PC-3 (cell line): Measurements from ENCODE around the gene TMBIM1. TPM values are rescaled to one million over a fixed set of nuclear protein-coding genes. Genes with fewer than 3 reads are reported as not detected.

Experiments used
- ATAC-seq: fragments of 200-7000 bp; cut with Tn5 transposase; 2 replicates; pipeline ENCODE4 v1.9.1; 2020; ENCODE audit warnings: mild to moderate bottlenecking, moderate library complexity
- BruUV-seq: library from RNA; stranded (reverse); fragments of 400-500 nt; replicated peaks from 2 replicates; lab custom pipeline; 2021; lab: Mats Ljungman, UMichigan
- CTCF ChIA-PET: fragments of 300-600 bp; sonication (Branson Sonifier 250); formaldehyde crosslinking; loops from one replicate; lab custom pipeline; 2022; ENCODE audit warnings: antibody characterized with exemption; lab: Charles Lee
- POLR2A ChIA-PET: fragments of 300-600 bp; sonication (Branson Sonifier 250); formaldehyde crosslinking; loops from one replicate; lab custom pipeline; 2022; ENCODE audit warnings: antibody characterized with exemption; ENCODE audit not compliant: unreplicated experiment; lab: Charles Lee
- DNase-seq: peaks from one replicate; pipeline ENCODE4 v3.0.0-alpha.2; 2015
- H2AFZ ChIP-seq: fragments of 300-600 bp; sonication (generic); 2 replicates; pipeline ENCODE4 v1.6.0; 2016; ENCODE audit warnings: antibody characterized with exemption, low read length
- H3F3A ChIP-seq: fragments of 300-600 bp; sonication (generic); one replicate; pipeline ENCODE4 v1.6.0; 2017; ENCODE audit warnings: antibody characterized with exemption, low read length, control low read depth, mild to moderate bottlenecking; ENCODE audit not compliant: unreplicated experiment
- H3K27ac ChIP-seq: fragments of 300-600 bp; sonication (generic); 2 replicates; pipeline ENCODE4 v1.5.1; 2016; ENCODE audit warnings: mild to moderate bottlenecking, low read length
- H3K27me3 ChIP-seq: fragments of 300-600 bp; sonication (generic); 2 replicates; pipeline ENCODE4 v1.6.1; 2016; ENCODE audit warnings: low read length, mixed read lengths
- H3K36me3 ChIP-seq: fragments of 300-600 bp; sonication (generic); 2 replicates; pipeline ENCODE4 v1.6.1; 2016; ENCODE audit warnings: low read depth, mixed run types, low read length, mixed read lengths
- H3K4me1 ChIP-seq: fragments of 300-600 bp; sonication (generic); 2 replicates; pipeline ENCODE4 v1.5.1; 2016; ENCODE audit warnings: low read length; ENCODE audit not compliant: insufficient read depth
- H3K4me2 ChIP-seq: fragments of 300-600 bp; sonication (generic); 2 replicates; pipeline ENCODE4 v1.6.0; 2016; ENCODE audit warnings: low read length
- H3K4me3 ChIP-seq: fragments of 300-600 bp; sonication (generic); 2 replicates; pipeline ENCODE4 v1.5.1; 2016; ENCODE audit warnings: mild to moderate bottlenecking, low read length, mixed read lengths
- H3K79me2 ChIP-seq: fragments of 300-600 bp; sonication (generic); 2 replicates; pipeline ENCODE4 v1.6.1; 2017; ENCODE audit warnings: low read length, mixed read lengths
- H3K9ac ChIP-seq: fragments of 300-600 bp; sonication (generic); 2 replicates; pipeline ENCODE4 v1.6.0; 2016; ENCODE audit warnings: mild to moderate bottlenecking, low read length
- H3K9me2 ChIP-seq: fragments of 300-600 bp; sonication (generic); replicated peaks from 2 replicates; pipeline ENCODE4 v1.6.1; 2016; ENCODE audit warnings: mixed run types, low read length, mixed read lengths
- H3K9me3 ChIP-seq: fragments of 300-600 bp; sonication (generic); 2 replicates; pipeline ENCODE4 v1.6.1; 2016; ENCODE audit warnings: low read length, mixed read lengths
- H4K20me1 ChIP-seq: fragments of 300-600 bp; sonication (generic); 2 replicates; pipeline ENCODE4 v1.6.1; 2016; ENCODE audit warnings: low read length, mixed read lengths
- CTCF ChIP-seq: fragments of 300-600 bp; sonication (generic); conservative IDR thresholded peaks from 2 replicates; pipeline ENCODE4 v1.5.1; 2017; ENCODE audit warnings: antibody characterized with exemption, low read depth, mild to moderate bottlenecking, low read length
- EZH2 ChIP-seq: fragments of 300-600 bp; sonication (generic); IDR thresholded peaks from one replicate; pipeline ENCODE4 v1.6.1; 2017; ENCODE audit warnings: antibody characterized with exemption, mild to moderate bottlenecking, low read length; ENCODE audit not compliant: unreplicated experiment
- EZH2phosphoT487 ChIP-seq: fragments of 300-600 bp; sonication (generic); IDR thresholded peaks from 2 replicates; pipeline ENCODE4 v1.6.1; 2018; ENCODE audit warnings: mild to moderate bottlenecking, antibody characterized with exemption, low read length, borderline replicate concordance
- intact Hi-C: fragments of 100-400 bp; cut with micrococcal nuclease; formaldehyde crosslinking; loops from 2 replicates; pipeline ENCODE4 v1.9.0; 2023
- total RNA-seq: library from RNA; depleted of rRNA; stranded (reverse); fragments of >200 nt; gene quantifications from 2 replicates; pipeline ENCODE4 v1.2.3, GENCODE V29; 2014

The TMBIM1 gene
- total RNA-seq, 1 experiment from 2014 or later = 45.0 TPM

- TF ChIP-seq CTCF = no peak
- no peak for TF ChIP-seq EZH2phosphoT487
- TF ChIP-seq EZH2 = no peak
- Histone ChIP-seq H3K4me1 (peaks cover 61% of the 10 kb centered on the region), H3F3A (peaks cover 6% of the 10 kb centered on the region), H2AFZ (no peak overlapping the region), H3K9me3 (no peaks in the 10 kb centered on the region), H3K27ac (peak overlapping the region; percentile 98), H3K9me2 (no peaks in the 10 kb centered on the region), H3K36me3 (peaks cover 5% of the 10 kb centered on the region; the same call in 1 of the 2 replicates), H3K4me3 (peak overlapping the region; percentile 19; the same call in 1 of the 2 replicates), H3K9ac (peak overlapping the region; percentile 79), H3K27me3 (no peaks in the 10 kb centered on the region), H3K4me2 (peak overlapping the region; percentile 85), H3K79me2 (peaks cover 23% of the 10 kb centered on the region), H4K20me1 (no peaks in the 10 kb centered on the region)
- POLR2A ChIA-PET = no interaction called here
- no TSS peak for BruUV-seq
- DNase-seq (peak; percentile 96), ATAC-seq (peak; percentile 9)
- intact Hi-C loops = no loop called here
- CTCF ChIA-PET = interaction anchor here (1.2 kb wide), 1 partner anchor 9 kb away, joined by 5 read pairs; no protein-coding TSS in a partner anchor
Observed at GRCh38 chr2:218282173-218282991, 9.9 kb downstream of the TMBIM1 start.

GRCh38 chr2:218281449-218281848 lies 10.9 kb downstream of the TMBIM1 start:
- TF ChIP-seq CTCF = no peak
- no peak for TF ChIP-seq EZH2phosphoT487
- no peak for TF ChIP-seq EZH2
- peaks cover 5% of the 10 kb centered on the region for H3F3A ChIP-seq
- no peaks in the 10 kb centered on the region for H3K9me2 ChIP-seq
- H3K27me3 ChIP-seq = no peaks in the 10 kb centered on the region
- H3K36me3 ChIP-seq = peaks cover 8% of the 10 kb centered on the region; the same call in 1 of the 2 replicates
- intact Hi-C loops = no loop called here
- peaks cover 23% of the 10 kb centered on the region for H3K79me2 ChIP-seq
- peaks cover 53% of the 10 kb centered on the region for H3K4me1 ChIP-seq
- no peaks in the 10 kb centered on the region for H4K20me1 ChIP-seq
- H3K9me3 ChIP-seq = no peaks in the 10 kb centered on the region
- H2AFZ ChIP-seq = no peak overlapping the region
- peak; percentile 42 for DNase-seq
- no peak overlapping the region; the same call in 1 of the 2 replicates for H3K4me2 ChIP-seq
- peak overlapping the region; percentile 79 for H3K9ac ChIP-seq
- ChIA-PET POLR2A (no interaction called here), CTCF (no interaction called here)
- no TSS peak for BruUV-seq
- no peak overlapping the region for H3K4me3 ChIP-seq
- no peak for ATAC-seq
- peak overlapping the region; percentile 98 for H3K27ac ChIP-seq
